Uterus (tissue), 4 donors: Measurements from ENCODE around the gene ARRDC3. TPM values are rescaled to one million over a fixed set of nuclear protein-coding genes. Genes with fewer than 3 reads are reported as not detected.
"Not testable (repeated sequence)": the region's sequence is repeated elsewhere in the genome, so short reads cannot be mapped to it uniquely, and the experiment has no call there.

Experiments
- DNase-seq, 2 donors: peaks; one replicate each; pipeline ENCODE4 v3.0.0-alpha.2; 2019 to 2020
- H3K27ac ChIP-seq, 2 donors: fragments of 200-600 bp; sonication (generic); 1 replicate in 1 of 2; 2 replicates in 1 of 2; pipeline ENCODE4 v1.5.1; 2016 to 2018
- H3K27me3 ChIP-seq, 2 donors: fragments of 200-600 bp; sonication (generic); one replicate each; pipeline ENCODE4 v1.5.1; 2018 to 2019; ENCODE audit warnings: control low read depth in 1 of 2
- H3K36me3 ChIP-seq, 2 donors: fragments of 200-600 bp; sonication (generic); one replicate each; pipeline ENCODE4 v1.5.1; 2019; ENCODE audit warnings: control low read depth in 1 of 2
- H3K4me1 ChIP-seq, 2 donors: fragments of 200-600 bp; sonication (generic); one replicate each; pipeline ENCODE4 v1.5.1; 2018 to 2019; ENCODE audit warnings: control low read depth in 1 of 2
- H3K4me3 ChIP-seq, 2 donors: fragments of 200-600 bp; sonication (generic); 1 replicate in 1 of 2; 2 replicates in 1 of 2; pipeline ENCODE4 v1.5.1; 2018 to 2019; ENCODE audit warnings: mild to moderate bottlenecking in 1 of 2
- H3K9me3 ChIP-seq, 2 donors: fragments of 200-600 bp; sonication (generic); one replicate each; pipeline ENCODE4 v1.5.1; 2019; ENCODE audit warnings: control low read depth in 1 of 2
- CTCF ChIP-seq, 4 experiments: fragments of 200-600 bp in 2 of 4; fragments of 450-650 bp in 2 of 4; sonication (generic) in 2 of 4; IDR thresholded peaks; one replicate each; pipeline ENCODE4 v1.5.1; 2016 to 2019; ENCODE audit warnings: antibody characterized with exemption in 4 of 4, mild to moderate bottlenecking in 2 of 4, moderate library complexity in 1 of 4
- POLR2A ChIP-seq, 2 donors: fragments of 450-650 bp; IDR thresholded peaks; one replicate each; pipeline ENCODE4 v1.6.1; 2016; ENCODE audit warnings: antibody characterized with exemption in 2 of 2, mild to moderate bottlenecking in 1 of 2, moderate library complexity in 1 of 2
- intact Hi-C: fragments of 100-400 bp; cut with DNase I; formaldehyde crosslinking; loops from one replicate; pipeline ENCODE4 v1.15.1; 2023; ENCODE audit warnings: low total_unique reads
- total RNA-seq, 4 donors: library from RNA; depleted of rRNA in 3 of 4; stranded (reverse); fragments of >200 nt in 3 of 4; gene quantifications; one replicate each; pipeline versions ENCODE4 v1.1.0 to v1.2.4, GENCODE V29; 2014 to 2023
- donor health status: DM: yes; HTN: yes; CAD: no.

Gene ARRDC3
- total RNA-seq, 4 donors from 2014 or later: 11.5 to 237 (median 38.6) TPM

- no peaks in the 10 kb centered on the region for H3K9me3 ChIP-seq
- no peaks in the 10 kb centered on the region for H3K4me1 ChIP-seq
- intact Hi-C loops: no loop called here
- H3K27ac ChIP-seq: no peak overlapping the region
- DNase-seq: no peak
- no peak overlapping the region for H3K4me3 ChIP-seq
- no peaks in the 10 kb centered on the region for H3K27me3 ChIP-seq
- H3K36me3 ChIP-seq: no peaks in the 10 kb centered on the region
- TF ChIP-seq CTCF (IDR thresholded peaks at IDR 0.05) (no peak), POLR2A (IDR thresholded peaks at IDR 0.05) (no peak)
Observed at GRCh38 chr5:91401175-91401574, 18.1 kb upstream of the ARRDC3 start.

GRCh38 chr5:91397791-91398190, 14.7 kb upstream of the ARRDC3 start:
- TF ChIP-seq POLR2A (IDR thresholded peaks at IDR 0.05) (no peak), CTCF (IDR thresholded peaks at IDR 0.05) (no peak)
- H3K4me1 ChIP-seq: no peaks in the 10 kb centered on the region
- no peaks in the 10 kb centered on the region for H3K36me3 ChIP-seq
- H3K4me3 ChIP-seq: no peak overlapping the region
- H3K27ac ChIP-seq: no peak overlapping the region
- H3K9me3 ChIP-seq: no peaks in the 10 kb centered on the region
- intact Hi-C loops: no loop called here
- no peak for DNase-seq
- no peaks in the 10 kb centered on the region for H3K27me3 ChIP-seq

GRCh38 chr5:91390268-91390667, 7.2 kb upstream of the ARRDC3 start:
- intact Hi-C loops: no loop called here
- Histone ChIP-seq H3K9me3 (no peaks in the 10 kb centered on the region), H3K4me3 (no peak overlapping the region), H3K4me1 (no peaks in the 10 kb centered on the region), H3K27me3 (no peaks in the 10 kb centered on the region), H3K36me3 (no peaks in the 10 kb centered on the region), H3K27ac (no peak overlapping the region)
- TF ChIP-seq POLR2A (IDR thresholded peaks at IDR 0.05) (no peak), CTCF (IDR thresholded peaks at IDR 0.05) (no peak)
- DNase-seq: no peak

GRCh38 chr5:91389555-91389954, 6.4 kb upstream of the ARRDC3 start:
- not testable (repeated sequence) for H3K27me3 ChIP-seq, DNase-seq, H3K27ac ChIP-seq, H3K4me3 ChIP-seq, H3K9me3 ChIP-seq, H3K36me3 ChIP-seq, H3K4me1 ChIP-seq
- intact Hi-C loops: loop anchor here (10.0 kb wide), 1 partner anchor 285 kb away; no protein-coding TSS in a partner anchor

- no peak for DNase-seq
- Histone ChIP-seq H3K27me3 (no peaks in the 10 kb centered on the region), H3K4me1 (no peaks in the 10 kb centered on the region), H3K4me3 (no peak overlapping the region), H3K36me3 (no peaks in the 10 kb centered on the region), H3K9me3 (no peaks in the 10 kb centered on the region), H3K27ac (no peak overlapping the region)
- TF ChIP-seq CTCF (IDR thresholded peaks at IDR 0.05) (no peak), POLR2A (IDR thresholded peaks at IDR 0.05) (no peak)
- intact Hi-C loops: loop anchor here (10.0 kb wide), 1 partner anchor 284 kb away; no protein-coding TSS in a partner anchor
Observed at GRCh38 chr5:91388362-91388761, 5.2 kb upstream of the ARRDC3 start.

- no peak overlapping the region for H3K27ac ChIP-seq
- H3K4me3 ChIP-seq: no peak overlapping the region
- H3K4me1 ChIP-seq: no peaks in the 10 kb centered on the region
- no peak for DNase-seq
- H3K9me3 ChIP-seq: no peaks in the 10 kb centered on the region
- TF ChIP-seq POLR2A (IDR thresholded peaks at IDR 0.05) (no peak), CTCF (IDR thresholded peaks at IDR 0.05) (no peak)
- no peaks in the 10 kb centered on the region for H3K36me3 ChIP-seq
- no peaks in the 10 kb centered on the region for H3K27me3 ChIP-seq
- intact Hi-C loops: loop anchor here (10.0 kb wide), 1 partner anchor 281 kb away; no protein-coding TSS in a partner anchor
Observed at GRCh38 chr5:91386120-91386519, 3.0 kb upstream of the ARRDC3 start.

GRCh38 chr5:91385596-91385995, 2.5 kb upstream of the ARRDC3 start:
- H3K27me3 ChIP-seq, H3K4me1 ChIP-seq, H3K36me3 ChIP-seq, H3K4me3 ChIP-seq, H3K27ac ChIP-seq, DNase-seq, H3K9me3 ChIP-seq: not testable (repeated sequence)
- intact Hi-C loops: loop anchor here (10.0 kb wide), 1 partner anchor 281 kb away; no protein-coding TSS in a partner anchor
